H1 (cell line): ENCODE results near the gene TCF7L1. TPM values are rescaled to one million over a fixed set of nuclear protein-coding genes. Genes with fewer than 3 reads are reported as not detected.
A peak's percentile ranks its signal among the peaks of the same experiment; 100 is the strongest.

Experiments used
- ATF2 ChIP-seq: IDR thresholded peaks from 2 replicates; pipeline ENCODE4 v1.6.1; 2012; ENCODE audit warnings: low read length, inconsistent platforms
- ATF3 ChIP-seq: IDR thresholded peaks from 2 replicates; pipeline ENCODE4 v1.6.1; 2011; ENCODE audit warnings: low read depth, mild to moderate bottlenecking, low read length; ENCODE audit not compliant: insufficient read depth
- BCL11A ChIP-seq, 2 experiments: IDR thresholded peaks; one replicate each; pipeline ENCODE4 v1.6.1; 2011; ENCODE audit warnings: low read depth in 2 of 2, low read length in 2 of 2, mild to moderate bottlenecking in 2 of 2
- CBX5 ChIP-seq: fragments of 300-800, 300-1000 bp; sonication (generic); IDR thresholded peaks from 2 replicates; pipeline ENCODE4 v1.7.1; 2016; ENCODE audit warnings: antibody characterized with exemption, low read length, low read depth
- CREB1 ChIP-seq: IDR thresholded peaks from 2 replicates; pipeline ENCODE4 v1.6.1; 2012; ENCODE audit warnings: inconsistent platforms
- CTBP2 ChIP-seq: IDR thresholded peaks from 2 replicates; pipeline ENCODE4 v1.7.0; 2011; ENCODE audit warnings: borderline replicate concordance, mild to moderate bottlenecking, moderate library complexity, mixed read lengths, low read length; ENCODE audit not compliant: insufficient read depth, insufficient read length
- EP300 ChIP-seq, 2 experiments: IDR thresholded peaks; 1 replicate in 1 of 2; 2 replicates in 1 of 2; pipeline ENCODE4 v1.6.1; 2011 to 2012; ENCODE audit warnings: low read depth in 2 of 2, low read length in 2 of 2, mild to moderate bottlenecking in 2 of 2, borderline replicate concordance in 1 of 2, inconsistent platforms in 1 of 2, moderate library complexity in 1 of 2
- GABPA ChIP-seq: IDR thresholded peaks from 2 replicates; pipeline ENCODE4 v1.6.1; 2011; ENCODE audit warnings: mild to moderate bottlenecking, low read length, moderate library complexity, borderline replicate concordance; ENCODE audit not compliant: insufficient read depth
- HDAC2 ChIP-seq, 2 experiments: fragments of 300-600 bp in 1 of 2; sonication (generic) in 1 of 2; IDR thresholded peaks; 2 replicates each; pipeline ENCODE4 v1.6.1; 2011 to 2012; ENCODE audit warnings: low read depth in 2 of 2, low read length in 2 of 2, mild to moderate bottlenecking in 2 of 2, moderate library complexity in 2 of 2, borderline replicate concordance in 1 of 2, inconsistent platforms in 1 of 2
- HDAC6 ChIP-seq: IDR thresholded peaks from one replicate; pipeline ENCODE4 v1.7.1; 2012; ENCODE audit warnings: low read depth, mild to moderate bottlenecking, inconsistent platforms, low read length, moderate library complexity
- KDM4A ChIP-seq: IDR thresholded peaks from one replicate; pipeline ENCODE4 v1.7.1; 2012; ENCODE audit warnings: low read depth, mild to moderate bottlenecking, moderate library complexity, low read length, inconsistent platforms; ENCODE audit not compliant: severe bottlenecking
- NANOG ChIP-seq: IDR thresholded peaks from 2 replicates; pipeline ENCODE4 v1.6.1; 2011; ENCODE audit warnings: low read length, low read depth, mild to moderate bottlenecking, inconsistent platforms; ENCODE audit not compliant: insufficient read depth, poor library complexity, severe bottlenecking
- NRF1 ChIP-seq: IDR thresholded peaks from 2 replicates; pipeline ENCODE4 v1.6.1; 2011; ENCODE audit warnings: mild to moderate bottlenecking, low read depth, low read length, improper control_type of control experiment
- RAD21 ChIP-seq, 2 experiments: IDR thresholded peaks in 1 of 2; conservative IDR thresholded peaks in 1 of 2; 2 replicates each; pipeline ENCODE4 v1.6.1; 2011; ENCODE audit warnings: low read depth in 2 of 2, low read length in 2 of 2, improper control_type of control experiment in 1 of 2, inconsistent platforms in 1 of 2, mild to moderate bottlenecking in 1 of 2, moderate library complexity in 1 of 2
- SAP30 ChIP-seq: fragments of 300-600 bp; sonication (generic); IDR thresholded peaks from 2 replicates; pipeline ENCODE4 v1.7.1; 2012; ENCODE audit warnings: low read length, moderate library complexity, mild to moderate bottlenecking, inconsistent platforms; ENCODE audit not compliant: insufficient read depth, insufficient replicate concordance
- SIRT6 ChIP-seq: IDR thresholded peaks from one replicate; pipeline ENCODE4 v1.7.1; 2012; ENCODE audit warnings: low read length, inconsistent platforms
- SP1 ChIP-seq: IDR thresholded peaks from 2 replicates; pipeline ENCODE4 v1.6.1; 2011; ENCODE audit warnings: low read depth, low read length
- SP2 ChIP-seq: IDR thresholded peaks from 2 replicates; pipeline ENCODE4 v1.6.1; 2012; ENCODE audit warnings: mild to moderate bottlenecking, low read length, inconsistent platforms
- TAF1 ChIP-seq: IDR thresholded peaks from 2 replicates; pipeline ENCODE4 v1.6.1; 2011; ENCODE audit warnings: mild to moderate bottlenecking, low read depth, low read length
- TCF12 ChIP-seq: IDR thresholded peaks from 2 replicates; pipeline ENCODE4 v1.6.1; 2011; ENCODE audit warnings: low read depth, mild to moderate bottlenecking, low read length
- TEAD4 ChIP-seq: IDR thresholded peaks from 2 replicates; pipeline ENCODE4 v1.6.1; 2012; ENCODE audit warnings: low read depth, low read length, inconsistent platforms, mixed read lengths
- ZNF274 ChIP-seq: IDR thresholded peaks from 2 replicates; pipeline ENCODE4 v1.7.0; 2012; ENCODE audit warnings: low read length, borderline replicate concordance; ENCODE audit errors: extremely low read depth
- polyA plus RNA-seq, 7 experiments: library from polyadenylated mRNA; depleted of rRNA in 3 of 7; stranded (reverse) in 5 of 7; unstranded in 2 of 7; fragments of >200 nt in 5 of 7; fragments of 200-250 nt in 2 of 7; gene quantifications; 1 replicate in 5 of 7; 2 replicates in 1 of 7; 4 replicates in 1 of 7; pipeline versions ENCODE4 v1.2.1 to v1.2.3, GENCODE V29; 2011 to 2013; ENCODE audit warnings: missing spikeins in 2 of 7, mixed read lengths in 2 of 7
- total RNA-seq: library from RNA; stranded (reverse); fragmentation: NEBNext Ultra II Directional; extraction: Animal tissue kit (Norgen Biotek cat#: 25700); gene quantifications from 2 replicates; pipeline ENCODE4 v1.2.1, GENCODE V29; 2021

TCF7L1 gene
- total and polyA plus RNA-seq, 2 of the 8 experiments (the other 6 are each of a cell fraction or from before 2014, with no cell fraction given) = 27.5 to 108 TPM

- TF ChIP-seq NANOG = peak; percentile 82
- no peak for TF ChIP-seq SAP30
- peak in 1 of 2 experiments; percentile 54; a peak in 1 of 3 replicates for TF ChIP-seq EP300 (IDR thresholded peaks at IDR 0.05; ENCODE audit: borderline replicate concordance in 1 of 2, low read depth in 2 of 2, low read length in 2 of 2)
- TF ChIP-seq TEAD4 = peak; percentile 52; the same call in 1 of the 2 replicates
- peak; percentile 17 to 28; a peak in 2 of 4 replicates for TF ChIP-seq RAD21 (IDR thresholded peaks at IDR 0.05 in 1 of 2, conservative IDR thresholded peaks at IDR 0.05 in 1 of 2; ENCODE audit: low read depth in 2 of 2, low read length in 2 of 2)
- no peak for TF ChIP-seq KDM4A
- TF ChIP-seq HDAC2 (IDR thresholded peaks at IDR 0.05; ENCODE audit: borderline replicate concordance in 1 of 2, low read depth in 2 of 2, low read length in 2 of 2) = no peak
- TF ChIP-seq HDAC6 = peak; percentile 14
- peak; percentile 66 for TF ChIP-seq SP1
- TF ChIP-seq ATF2 = no peak
- no peak for TF ChIP-seq BCL11A (IDR thresholded peaks at IDR 0.05; ENCODE audit: low read depth in 2 of 2, low read length in 2 of 2)
- TF ChIP-seq CBX5 = no peak
- TF ChIP-seq ATF3 = no peak
- no peak for TF ChIP-seq SIRT6
- TF ChIP-seq CTBP2 = no peak
- no peak for TF ChIP-seq SP2
- TF ChIP-seq TCF12 = peak; percentile 87
- TF ChIP-seq TAF1 = 0 out of 2 replicates have a peak, but pooled peaks have one; percentile 34
- TF ChIP-seq ZNF274 = no peak
- no peak for TF ChIP-seq CREB1
- no peak for TF ChIP-seq GABPA
- TF ChIP-seq NRF1 = no peak
These were observed 13.3 kb upstream of the TCF7L1 start (continued) for GRCh38 chr2:85119900-85120299.
